ENCODE results near the gene DEAF1. TPM values are rescaled to one million over a fixed set of nuclear protein-coding genes. Genes with fewer than 3 reads are reported as not detected.

DEAF1 gene
- total RNA-seq, 2 experiments from 2014 or later, result 47.4 to 56.6 TPM

GRCh38 chr11:699116-699508 is 4.1 kb upstream of the DEAF1 start:
- Mint-ChIP-seq H3K36me3 (ENCODE audit: low read depth) (peaks cover 4% of the 10 kb centered on the region), H3K9me3 (ENCODE audit: low read depth) (no peaks in the 10 kb centered on the region), H3K4me1 (peaks cover 21% of the 10 kb centered on the region), H3K27ac (no peak overlapping the region), H3K4me3 (no peak overlapping the region), H3K27me3 (no peaks in the 10 kb centered on the region)
- CTCF ChIA-PET, result interaction anchor here (0.6 to 0.7 kb wide), 2 partner anchors 29 to 710 kb away, joined by 3 read pairs; no protein-coding TSS in a partner anchor
- ATAC-seq, result no peak
- POLR2A ChIA-PET, result no interaction called here
- DNase-seq, result no peak
- intact Hi-C loops (cut with DNase I, micrococcal nuclease), result loop anchor here in 1 of 2 experiments (5.0 kb wide), 1 partner anchor 43 kb away; no protein-coding TSS in a partner anchor

GRCh38 chr11:698493-699115 is 3.6 kb upstream of the DEAF1 start:
- DNase-seq, result no peak
- H3K36me3 Mint-ChIP-seq (ENCODE audit: low read depth), result peaks cover 5% of the 10 kb centered on the region
- ChIA-PET CTCF (interaction anchor here (0.7 to 1.6 kb wide), 2 partner anchors 24 to 30 kb away, joined by 3 to 6 read pairs; no protein-coding TSS in a partner anchor), POLR2A (no interaction called here)
- H3K9me3 Mint-ChIP-seq (ENCODE audit: low read depth), result no peaks in the 10 kb centered on the region
- H3K4me1 Mint-ChIP-seq, result peaks cover 22% of the 10 kb centered on the region
- no peak overlapping the region for H3K4me3 Mint-ChIP-seq
- no peak for ATAC-seq
- intact Hi-C loops (cut with DNase I, micrococcal nuclease), result loop anchor here in 1 of 2 experiments (5.0 kb wide), 1 partner anchor 44 kb away; no protein-coding TSS in a partner anchor
- peak overlapping the region; percentile 24 for H3K27ac Mint-ChIP-seq
- H3K27me3 Mint-ChIP-seq, result no peaks in the 10 kb centered on the region

- no peak overlapping the region for H3K4me3 Mint-ChIP-seq
- peak overlapping the region; percentile 24 for H3K27ac Mint-ChIP-seq
- intact Hi-C loops (cut with DNase I, micrococcal nuclease), result loop anchor here (2.0 to 5.0 kb wide), 2 partner anchors 44 to 685 kb away; no protein-coding TSS in a partner anchor
- H3K4me1 Mint-ChIP-seq, result peaks cover 29% of the 10 kb centered on the region
- no peaks in the 10 kb centered on the region for H3K27me3 Mint-ChIP-seq
- ChIA-PET CTCF (interaction anchor here (1.3 to 1.6 kb wide), 3 partner anchors 24 to 28 kb away, joined by 4 to 6 read pairs (median 6); no protein-coding TSS in a partner anchor), POLR2A (no interaction called here)
- DNase-seq, result no peak
- H3K36me3 Mint-ChIP-seq (ENCODE audit: low read depth), result peaks cover 12% of the 10 kb centered on the region
- ATAC-seq, result no peak
- no peaks in the 10 kb centered on the region for H3K9me3 Mint-ChIP-seq (ENCODE audit: low read depth)
Observed at GRCh38 chr11:697811-698311, 2.8 kb upstream of the DEAF1 start.

DNA sequence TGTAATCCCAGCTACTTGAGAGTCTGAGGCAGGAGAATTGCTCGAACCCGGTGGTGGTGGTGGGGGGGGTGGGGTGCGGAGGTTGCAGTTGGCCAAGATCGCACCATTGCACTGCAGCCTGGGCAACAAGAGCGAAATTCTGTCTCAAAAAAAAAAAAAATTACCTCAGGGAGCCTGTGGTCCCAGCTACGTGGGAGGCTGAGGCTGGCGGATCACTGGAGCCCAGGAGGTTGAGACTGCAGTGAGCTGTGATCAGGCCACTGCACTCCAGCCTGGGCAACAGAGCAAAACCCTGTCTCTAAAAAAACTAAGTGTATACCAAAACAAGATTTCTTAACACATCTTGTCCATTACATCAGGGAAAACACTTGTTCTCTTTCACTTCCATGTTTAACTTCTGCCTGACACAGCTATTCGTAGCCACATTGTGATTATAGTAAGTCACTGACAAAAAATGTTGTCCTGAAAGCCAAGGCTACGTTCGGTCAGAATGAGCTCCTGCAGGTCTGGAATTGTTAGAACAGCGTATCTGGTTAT is 2.0 kb upstream of the DEAF1 start:
- H3K9me3 Mint-ChIP-seq (ENCODE audit: low read depth), result no peaks in the 10 kb centered on the region
- DNase-seq (no peak), ATAC-seq (no peak)
- intact Hi-C loops (cut with DNase I, micrococcal nuclease), result loop anchor here (1.0 to 5.0 kb wide), 4 partner anchors 26 to 686 kb away; no protein-coding TSS in a partner anchor
- ChIA-PET POLR2A (no interaction called here), CTCF (interaction anchor here (0.6 to 1.6 kb wide), 6 partner anchors 12 to 189 kb away, joined by 3 to 6 read pairs (median 4); no protein-coding TSS in a partner anchor)
- H3K4me3 Mint-ChIP-seq, result peak overlapping the region; percentile 84
- H3K4me1 Mint-ChIP-seq, result peaks cover 38% of the 10 kb centered on the region
- H3K36me3 Mint-ChIP-seq (ENCODE audit: low read depth), result peaks cover 12% of the 10 kb centered on the region
- H3K27ac Mint-ChIP-seq, result peak overlapping the region; percentile 88
- no peaks in the 10 kb centered on the region for H3K27me3 Mint-ChIP-seq

DNA sequence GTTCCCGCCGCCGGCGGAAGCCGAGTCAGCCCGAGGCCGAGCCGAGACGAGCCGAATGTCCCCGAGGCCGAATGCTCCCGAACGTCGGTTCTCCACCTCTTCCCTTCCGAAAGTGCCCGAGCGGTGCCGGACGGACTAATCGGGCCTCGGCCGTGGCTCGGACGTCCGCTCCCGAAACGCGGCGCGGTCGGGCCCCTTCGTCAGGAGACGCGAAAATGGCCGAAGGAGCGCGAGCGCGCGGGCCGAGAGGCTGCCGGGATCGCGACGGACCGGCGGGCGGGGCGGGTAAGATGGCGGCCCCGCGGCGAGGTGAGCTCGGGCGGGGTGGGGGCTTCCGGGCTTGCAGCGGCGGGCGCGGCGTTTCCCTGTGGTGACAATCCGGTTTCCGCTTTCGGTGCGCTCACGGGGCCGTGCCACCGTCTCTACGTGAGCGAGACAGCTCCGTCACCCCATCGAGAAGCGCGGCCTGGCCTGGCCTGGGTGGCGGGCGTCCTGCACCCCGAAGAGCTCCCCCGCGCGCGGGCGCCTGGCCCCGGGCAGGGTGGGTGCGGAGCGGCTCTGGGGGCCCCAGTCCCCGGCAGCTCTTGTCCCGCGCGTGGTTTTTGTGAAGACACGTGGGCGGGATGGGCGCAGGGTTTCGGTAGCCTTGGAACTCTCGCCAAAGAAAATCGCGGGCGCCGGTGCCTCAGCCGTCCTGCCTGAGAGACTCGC is 671 bp upstream of the DEAF1 start, which contains the start of gene TMEM80:
Gene TMEM80 (plus strand): TSS at position 279 of the 711 bp plus-strand sequence. CDS start 12 bp downstream, at position 291.
- CTCF ChIA-PET, result interaction anchor here (0.6 to 1.2 kb wide), 10 partner anchors 9 to 178 kb away, joined by 3 to 7 read pairs (median 3); no protein-coding TSS in a partner anchor
- intact Hi-C loops (cut with DNase I, micrococcal nuclease), result loop anchor here (1.0 to 5.0 kb wide), 17 partner anchors 28 to 687 kb away; partner anchors contain the start of genes AP2A2 (in 1 of the 2), BET1L (in 1 of the 2), GATD1 (in 1 of the 2) and HRAS (in 1 of the 2)
- Mint-ChIP-seq H3K4me3 (peak within 1 kb of the TSS; percentile 84), H3K27me3 (no peaks in the 10 kb centered on the region), H3K9me3 (ENCODE audit: low read depth) (no peaks in the 10 kb centered on the region), H3K27ac (peak within 1 kb of the TSS; percentile 94), H3K4me1 (peaks cover 51% of the 10 kb centered on the region), H3K36me3 (ENCODE audit: low read depth) (peaks cover 9% of the 10 kb centered on the region)
- POLR2A ChIA-PET, result interaction anchor here (1.4 kb wide), 1 partner anchor 120 kb away, joined by 4 read pairs; the partner anchor contains the start of gene PHRF1
- ATAC-seq (peak; percentile 81), DNase-seq (peak; percentile 99)

DNA sequence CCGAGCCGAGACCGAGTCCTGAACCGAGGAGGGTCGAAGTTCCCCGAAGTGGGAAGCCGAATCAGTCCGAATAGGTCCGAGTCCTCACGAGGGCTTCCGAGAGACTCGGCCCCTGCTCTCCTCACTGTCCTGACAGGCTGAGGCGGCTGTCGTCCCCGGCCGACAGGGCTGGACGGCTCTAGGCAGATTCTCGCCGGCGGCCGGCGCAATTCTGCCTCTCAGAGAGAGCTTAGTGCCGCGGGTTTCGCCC is 191 bp upstream of the DEAF1 start:
- Mint-ChIP-seq H3K27ac (peak overlapping the region; percentile 94), H3K36me3 (ENCODE audit: low read depth) (peaks cover 11% of the 10 kb centered on the region), H3K27me3 (no peaks in the 10 kb centered on the region), H3K9me3 (ENCODE audit: low read depth) (no peaks in the 10 kb centered on the region), H3K4me1 (peaks cover 53% of the 10 kb centered on the region), H3K4me3 (peak overlapping the region; percentile 84)
- ChIA-PET CTCF (interaction anchor here (0.7 to 1.2 kb wide), 9 partner anchors 10 to 690 kb away, joined by 3 to 7 read pairs (median 3); no protein-coding TSS in a partner anchor), POLR2A (interaction anchor here (1.4 kb wide), 1 partner anchor 119 kb away, joined by 4 read pairs; the partner anchor contains the start of gene PHRF1)
- DNase-seq, result no peak
- ATAC-seq, result no peak
- intact Hi-C loops (cut with DNase I, micrococcal nuclease), result loop anchor here (1.0 to 5.0 kb wide), 14 partner anchors 47 to 488 kb away; partner anchors contain the start of genes AP2A2 (in 1 of the 2), BET1L (in 1 of the 2), GATD1 (in 1 of the 2) and HRAS (in 1 of the 2)

DNA sequence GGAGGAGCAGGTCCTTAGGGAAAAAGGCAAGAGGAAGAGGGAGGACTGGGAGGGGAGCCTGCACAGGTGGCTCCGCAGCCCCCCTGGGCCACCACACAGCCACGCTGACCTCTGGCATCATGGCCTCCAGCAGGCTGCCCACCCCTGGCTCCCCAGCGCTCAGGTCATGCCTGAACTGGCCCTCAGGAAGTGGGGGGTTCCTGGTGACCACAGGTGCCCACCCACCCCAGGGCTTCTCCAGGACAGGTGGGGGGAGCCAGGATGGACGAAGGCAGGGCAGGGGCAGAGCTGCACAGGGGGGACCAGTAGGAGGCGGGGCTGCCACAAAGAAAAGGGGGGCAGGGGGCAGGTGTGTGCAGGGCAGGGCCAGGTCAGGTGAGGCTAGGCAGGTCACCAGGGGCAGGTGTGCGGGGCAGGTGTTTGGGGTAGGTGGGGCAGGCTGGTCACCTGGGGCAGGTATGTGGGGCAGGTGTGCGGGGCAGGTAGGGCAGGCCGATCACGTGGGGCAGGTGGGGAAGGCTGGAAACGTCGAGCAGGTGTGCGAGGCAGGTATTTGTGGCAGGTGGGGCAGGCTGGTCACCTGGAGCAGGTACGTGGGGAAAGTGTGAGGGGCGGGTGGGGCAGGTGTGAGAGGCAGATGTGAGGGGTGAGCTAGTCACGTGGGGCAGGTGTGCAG is 997 bp downstream of the DEAF1 start:
- Mint-ChIP-seq H3K9me3 (ENCODE audit: low read depth) (no peaks in the 10 kb centered on the region), H3K27ac (peak overlapping the region; percentile 88), H3K4me1 (peaks cover 57% of the 10 kb centered on the region), H3K4me3 (peak overlapping the region; percentile 84), H3K36me3 (ENCODE audit: low read depth) (peaks cover 19% of the 10 kb centered on the region), H3K27me3 (no peaks in the 10 kb centered on the region)
- DNase-seq (no peak), ATAC-seq (no peak)
- POLR2A ChIA-PET, result no interaction called here
- intact Hi-C loops (cut with DNase I, micrococcal nuclease), result loop anchor here in 1 of 2 experiments (5.0 kb wide), 1 partner anchor 33 kb away; no protein-coding TSS in a partner anchor
- CTCF ChIA-PET, result interaction anchor here (0.6 to 2.7 kb wide), 4 partner anchors 18 to 187 kb away, joined by 3 to 13 read pairs (median 4); partner anchors contain the start of gene RNH1

DNA sequence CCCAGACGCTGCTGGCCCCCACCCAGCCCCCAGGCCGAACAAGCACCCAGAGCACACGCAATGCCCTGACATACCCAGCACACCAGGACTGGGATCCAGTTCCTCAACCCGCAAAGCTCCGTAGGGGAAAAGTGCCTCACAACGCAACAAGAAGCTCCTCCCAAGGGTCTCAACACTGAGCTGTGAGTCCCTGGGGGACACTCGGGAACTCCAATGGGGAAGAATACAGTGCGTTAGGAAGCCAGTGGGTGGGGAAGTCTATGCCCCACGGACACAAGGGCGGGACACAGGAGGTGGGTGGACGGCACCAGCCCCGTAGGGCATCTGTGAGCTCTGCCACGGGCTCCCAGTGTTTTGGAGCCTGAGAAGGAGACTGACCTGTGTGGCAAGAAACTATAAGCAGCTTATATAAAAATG is 1.6 kb downstream of the DEAF1 start:
- H3K27ac Mint-ChIP-seq, result peak overlapping the region; percentile 88
- ChIA-PET POLR2A (no interaction called here), CTCF (interaction anchor here (0.6 to 2.7 kb wide), 5 partner anchors 18 to 187 kb away, joined by 3 to 13 read pairs (median 3); partner anchors contain the start of gene RNH1)
- peaks cover 25% of the 10 kb centered on the region for H3K36me3 Mint-ChIP-seq (ENCODE audit: low read depth)
- intact Hi-C loops (cut with DNase I, micrococcal nuclease), result loop anchor here in 1 of 2 experiments (5.0 kb wide), 1 partner anchor 34 kb away; no protein-coding TSS in a partner anchor
- peak overlapping the region; percentile 84 for H3K4me3 Mint-ChIP-seq
- H3K27me3 Mint-ChIP-seq, result no peaks in the 10 kb centered on the region
- ATAC-seq (no peak), DNase-seq (no peak)
- no peaks in the 10 kb centered on the region for H3K9me3 Mint-ChIP-seq (ENCODE audit: low read depth)
- H3K4me1 Mint-ChIP-seq, result peaks cover 57% of the 10 kb centered on the region

GRCh38 chr11:692824-693414 is 2.1 kb downstream of the DEAF1 start:
- CTCF ChIA-PET, result interaction anchor here (0.6 to 2.7 kb wide), 6 partner anchors 17 to 289 kb away, joined by 3 to 13 read pairs (median 3); partner anchors contain the start of gene RNH1
- peak overlapping the region; percentile 84 for H3K4me3 Mint-ChIP-seq
- intact Hi-C loops (cut with DNase I, micrococcal nuclease), result loop anchor here in 1 of 2 experiments (5.0 kb wide), 1 partner anchor 34 kb away; no protein-coding TSS in a partner anchor
- ATAC-seq (no peak), DNase-seq (peak; percentile 56)
- no peaks in the 10 kb centered on the region for H3K27me3 Mint-ChIP-seq
- H3K4me1 Mint-ChIP-seq, result peaks cover 53% of the 10 kb centered on the region
- POLR2A ChIA-PET, result no interaction called here
- no peaks in the 10 kb centered on the region for H3K9me3 Mint-ChIP-seq (ENCODE audit: low read depth)
- H3K27ac Mint-ChIP-seq, result peak overlapping the region; percentile 88
- peaks cover 27% of the 10 kb centered on the region for H3K36me3 Mint-ChIP-seq (ENCODE audit: low read depth)
